PFSK-1 (cell line): ENCODE results near the gene TNFRSF4.

ENCODE experiments used
- FOXP2 ChIP-seq: optimal IDR thresholded peaks from 2 replicates; pipeline ENCODE3; 2011; ENCODE audit warnings: borderline replicate concordance, control low read depth, inconsistent platforms; ENCODE audit not compliant: insufficient read depth; ENCODE audit errors: extremely low read length, extremely low read depth
- POLR2AphosphoS5 ChIP-seq: IDR thresholded peaks from 2 replicates; pipeline ENCODE4 v1.6.1; 2012; ENCODE audit warnings: low read depth, mild to moderate bottlenecking, control low read depth, low read length, moderate library complexity
- SIN3A ChIP-seq: IDR thresholded peaks from 2 replicates; pipeline ENCODE4 v1.6.1; 2012; ENCODE audit warnings: mild to moderate bottlenecking, low read length, moderate library complexity, borderline replicate concordance; ENCODE audit not compliant: insufficient read depth
- TAF1 ChIP-seq: IDR thresholded peaks from 2 replicates; pipeline ENCODE4 v1.6.1; 2012; ENCODE audit warnings: low read length, control low read depth, borderline replicate concordance; ENCODE audit not compliant: insufficient read depth
- TF ChIP-seq, protein P1 (sequence below), 2 experiments: IDR thresholded peaks; 2 replicates each; pipeline versions ENCODE4 v1.6.1 to v1.8.0; 2011 to 2012; ENCODE audit warnings: low read depth in 2 of 2, low read length in 2 of 2, control low read depth in 1 of 2, inconsistent platforms in 1 of 2, mild to moderate bottlenecking in 1 of 2, moderate library complexity in 1 of 2; ENCODE audit not compliant: insufficient read depth in 1 of 2

The TNFRSF4 gene

DNA sequence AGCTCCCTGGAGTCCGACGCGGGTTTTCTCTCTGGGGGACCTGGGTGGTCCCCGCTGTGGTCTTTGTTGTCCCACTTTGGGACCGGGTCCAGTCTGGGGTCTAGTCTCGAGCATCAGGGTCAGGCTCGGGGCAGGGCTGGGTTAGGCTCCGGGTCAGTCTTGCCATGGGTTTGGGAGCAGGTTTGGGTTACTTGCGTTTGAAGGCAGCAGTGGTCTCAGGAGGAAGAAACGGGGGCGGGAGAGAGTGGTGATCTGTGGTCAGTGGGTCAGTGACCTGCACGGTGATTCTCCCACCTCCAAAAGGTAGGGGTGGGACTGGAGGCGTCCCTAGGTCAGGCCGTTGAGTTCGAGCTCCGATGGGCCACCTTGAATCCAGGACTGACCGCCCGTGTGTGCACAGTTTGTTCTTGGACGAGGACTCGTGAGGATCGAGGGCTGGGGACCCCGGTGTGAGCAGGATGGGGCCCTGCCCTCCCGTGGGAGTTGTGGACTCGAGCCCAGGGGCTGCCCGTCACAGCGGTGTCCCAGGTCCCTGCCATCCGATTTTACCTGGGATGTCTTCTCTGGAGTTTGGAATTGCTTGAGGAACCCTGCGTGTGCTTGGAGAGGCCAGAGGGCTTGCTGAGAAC, 20.3 kb upstream of the TNFRSF4 start:
- TF ChIP-seq TAF1 = no peak
- no peak for TF ChIP-seq FOXP2
- TF ChIP-seq SIN3A = no peak
- no peak for TF ChIP-seq POLR2AphosphoS5
- TF ChIP-seq, protein P1, sequence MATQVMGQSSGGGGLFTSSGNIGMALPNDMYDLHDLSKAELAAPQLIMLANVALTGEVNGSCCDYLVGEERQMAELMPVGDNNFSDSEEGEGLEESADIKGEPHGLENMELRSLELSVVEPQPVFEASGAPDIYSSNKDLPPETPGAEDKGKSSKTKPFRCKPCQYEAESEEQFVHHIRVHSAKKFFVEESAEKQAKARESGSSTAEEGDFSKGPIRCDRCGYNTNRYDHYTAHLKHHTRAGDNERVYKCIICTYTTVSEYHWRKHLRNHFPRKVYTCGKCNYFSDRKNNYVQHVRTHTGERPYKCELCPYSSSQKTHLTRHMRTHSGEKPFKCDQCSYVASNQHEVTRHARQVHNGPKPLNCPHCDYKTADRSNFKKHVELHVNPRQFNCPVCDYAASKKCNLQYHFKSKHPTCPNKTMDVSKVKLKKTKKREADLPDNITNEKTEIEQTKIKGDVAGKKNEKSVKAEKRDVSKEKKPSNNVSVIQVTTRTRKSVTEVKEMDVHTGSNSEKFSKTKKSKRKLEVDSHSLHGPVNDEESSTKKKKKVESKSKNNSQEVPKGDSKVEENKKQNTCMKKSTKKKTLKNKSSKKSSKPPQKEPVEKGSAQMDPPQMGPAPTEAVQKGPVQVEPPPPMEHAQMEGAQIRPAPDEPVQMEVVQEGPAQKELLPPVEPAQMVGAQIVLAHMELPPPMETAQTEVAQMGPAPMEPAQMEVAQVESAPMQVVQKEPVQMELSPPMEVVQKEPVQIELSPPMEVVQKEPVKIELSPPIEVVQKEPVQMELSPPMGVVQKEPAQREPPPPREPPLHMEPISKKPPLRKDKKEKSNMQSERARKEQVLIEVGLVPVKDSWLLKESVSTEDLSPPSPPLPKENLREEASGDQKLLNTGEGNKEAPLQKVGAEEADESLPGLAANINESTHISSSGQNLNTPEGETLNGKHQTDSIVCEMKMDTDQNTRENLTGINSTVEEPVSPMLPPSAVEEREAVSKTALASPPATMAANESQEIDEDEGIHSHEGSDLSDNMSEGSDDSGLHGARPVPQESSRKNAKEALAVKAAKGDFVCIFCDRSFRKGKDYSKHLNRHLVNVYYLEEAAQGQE (IDR thresholded peaks at IDR 0.05; ENCODE audit: insufficient read depth in 1 of 2, low read depth in 2 of 2, low read length in 2 of 2) = no peak

DNA sequence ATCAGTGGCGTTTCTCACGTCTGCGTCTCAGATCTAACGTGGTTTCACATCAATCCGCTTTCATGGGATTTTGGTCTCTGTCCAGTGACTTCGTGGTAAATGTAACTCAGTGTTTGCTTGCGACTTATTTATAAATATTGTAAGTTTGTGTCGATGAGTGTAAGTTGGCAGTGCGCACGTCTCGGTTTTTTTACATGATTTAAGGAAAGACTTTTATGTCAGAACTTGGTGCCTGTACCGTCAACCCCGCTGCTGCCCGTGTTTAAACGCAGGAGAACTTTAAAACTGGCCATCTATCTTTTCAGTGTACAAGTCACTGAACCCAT, 19.6 kb upstream of the TNFRSF4 start:
- no peak for TF ChIP-seq POLR2AphosphoS5
- TF ChIP-seq, protein P1 (IDR thresholded peaks at IDR 0.05; ENCODE audit: insufficient read depth in 1 of 2, low read depth in 2 of 2, low read length in 2 of 2) = no peak
- no peak for TF ChIP-seq FOXP2
- no peak for TF ChIP-seq TAF1
- TF ChIP-seq SIN3A = no peak

DNA sequence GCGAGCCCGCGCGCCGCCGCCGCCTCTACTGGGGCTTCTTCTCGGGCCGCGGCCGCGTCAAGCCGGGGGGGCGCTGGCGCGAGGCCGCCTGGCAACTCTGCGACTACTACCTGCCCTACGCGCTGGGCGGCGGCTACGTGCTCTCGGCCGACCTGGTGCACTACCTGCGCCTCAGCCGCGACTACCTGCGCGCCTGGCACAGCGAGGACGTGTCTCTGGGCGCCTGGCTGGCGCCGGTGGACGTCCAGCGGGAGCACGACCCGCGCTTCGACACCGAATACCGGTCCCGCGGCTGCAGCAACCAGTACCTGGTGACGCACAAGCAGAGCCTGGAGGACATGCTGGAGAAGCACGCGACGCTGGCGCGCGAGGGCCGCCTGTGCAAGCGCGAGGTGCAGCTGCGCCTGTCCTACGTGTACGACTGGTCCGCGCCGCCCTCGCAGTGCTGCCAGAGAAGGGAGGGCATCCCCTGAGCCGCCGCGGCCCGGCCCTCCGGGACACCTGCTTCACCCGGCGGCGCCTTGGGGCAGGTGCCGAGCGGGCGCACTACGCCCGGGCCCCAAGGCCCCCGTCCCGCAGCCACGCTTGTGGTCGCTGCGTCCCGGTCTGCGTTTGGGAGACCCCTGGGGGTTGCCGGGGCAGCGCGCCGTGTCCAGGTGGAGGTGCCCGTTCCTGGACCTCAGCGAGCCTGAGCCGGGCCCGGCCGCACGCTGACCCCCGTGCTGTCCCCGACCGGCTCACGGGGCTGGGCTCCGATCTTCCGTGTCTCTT, 19.0 kb upstream of the TNFRSF4 start:
- no peak for TF ChIP-seq POLR2AphosphoS5
- TF ChIP-seq, protein P1 (IDR thresholded peaks at IDR 0.05; ENCODE audit: insufficient read depth in 1 of 2, low read depth in 2 of 2, low read length in 2 of 2) = no peak
- TF ChIP-seq TAF1 = no peak
- no peak for TF ChIP-seq FOXP2
- TF ChIP-seq SIN3A = no peak

DNA sequence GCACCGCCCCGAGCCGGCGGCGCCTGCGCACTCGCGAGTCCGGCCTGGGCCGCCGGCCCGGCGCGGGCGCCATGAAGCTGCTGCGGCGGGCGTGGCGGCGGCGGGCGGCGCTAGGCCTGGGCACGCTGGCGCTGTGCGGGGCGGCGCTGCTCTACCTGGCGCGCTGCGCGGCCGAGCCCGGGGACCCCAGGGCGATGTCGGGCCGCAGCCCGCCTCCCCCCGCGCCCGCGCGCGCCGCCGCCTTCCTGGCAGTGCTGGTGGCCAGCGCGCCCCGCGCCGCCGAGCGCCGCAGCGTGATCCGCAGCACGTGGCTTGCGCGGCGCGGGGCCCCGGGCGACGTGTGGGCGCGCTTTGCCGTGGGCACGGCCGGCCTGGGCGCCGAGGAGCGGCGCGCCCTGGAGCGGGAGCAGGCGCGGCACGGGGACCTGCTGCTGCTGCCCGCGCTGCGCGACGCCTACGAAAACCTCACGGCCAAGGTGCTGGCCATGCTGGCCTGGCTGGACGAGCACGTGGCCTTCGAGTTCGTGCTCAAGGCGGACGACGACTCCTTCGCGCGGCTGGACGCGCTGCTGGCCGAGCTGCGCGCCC, 18.3 kb upstream of the TNFRSF4 start, which contains the start of gene B3GALT6:
B3GALT6 (plus strand) TSS at position 30 of the 588 bp plus-strand sequence; CDS start at position 72, 42 bp downstream.
- TF ChIP-seq FOXP2 (no peak), SIN3A (no peak), POLR2AphosphoS5 (no peak), TAF1 (no peak)
- TF ChIP-seq, protein P1 (IDR thresholded peaks at IDR 0.05; ENCODE audit: insufficient read depth in 1 of 2, low read depth in 2 of 2, low read length in 2 of 2) = no peak
